A673 (cell line): ENCODE measurements around the gene ITGB8.

Experiments used
- EZH2 ChIP-seq: fragments of 200-600 bp; sonication (generic); IDR thresholded peaks from 2 replicates; pipeline ENCODE4 v1.6.1; 2017; ENCODE audit warnings: borderline replicate concordance, low read depth, mild to moderate bottlenecking, mixed read lengths, antibody characterized with exemption, low read length; ENCODE audit not compliant: poor library complexity, severe bottlenecking
- TF ChIP-seq, protein P1 (sequence below): fragments of 300-800, 200-600 bp; sonication (generic); conservative IDR thresholded peaks from 2 replicates; pipeline ENCODE4 v1.5.1; 2017; ENCODE audit warnings: low read depth, mild to moderate bottlenecking, antibody characterized with exemption, low read length, moderate library complexity, mixed read lengths

- TF ChIP-seq EZH2 = no peak
- TF ChIP-seq, protein P1, sequence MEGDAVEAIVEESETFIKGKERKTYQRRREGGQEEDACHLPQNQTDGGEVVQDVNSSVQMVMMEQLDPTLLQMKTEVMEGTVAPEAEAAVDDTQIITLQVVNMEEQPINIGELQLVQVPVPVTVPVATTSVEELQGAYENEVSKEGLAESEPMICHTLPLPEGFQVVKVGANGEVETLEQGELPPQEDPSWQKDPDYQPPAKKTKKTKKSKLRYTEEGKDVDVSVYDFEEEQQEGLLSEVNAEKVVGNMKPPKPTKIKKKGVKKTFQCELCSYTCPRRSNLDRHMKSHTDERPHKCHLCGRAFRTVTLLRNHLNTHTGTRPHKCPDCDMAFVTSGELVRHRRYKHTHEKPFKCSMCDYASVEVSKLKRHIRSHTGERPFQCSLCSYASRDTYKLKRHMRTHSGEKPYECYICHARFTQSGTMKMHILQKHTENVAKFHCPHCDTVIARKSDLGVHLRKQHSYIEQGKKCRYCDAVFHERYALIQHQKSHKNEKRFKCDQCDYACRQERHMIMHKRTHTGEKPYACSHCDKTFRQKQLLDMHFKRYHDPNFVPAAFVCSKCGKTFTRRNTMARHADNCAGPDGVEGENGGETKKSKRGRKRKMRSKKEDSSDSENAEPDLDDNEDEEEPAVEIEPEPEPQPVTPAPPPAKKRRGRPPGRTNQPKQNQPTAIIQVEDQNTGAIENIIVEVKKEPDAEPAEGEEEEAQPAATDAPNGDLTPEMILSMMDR = no peak
Measured at GRCh38 chr7:20296901-20297300, 33.8 kb upstream of the ITGB8 start.
